ENCODE measurements around the gene MYO7A.

Gene MYO7A

GRCh38 chr11:77101043-77101537, 27.0 kb upstream of the MYO7A start:
- Histone ChIP-seq H3K9me3 (peaks cover 4% of the 10 kb centered on the region; the same call in 1 of the 2 replicates), H3K9ac (no peak overlapping the region), H3K27ac (no peak overlapping the region)

GRCh38 chr11:77102246-77103210, 25.5 kb upstream of the MYO7A start, which contains the start of gene OMP:
TSS of gene OMP (plus strand) at chr11:77102840. CDS start at chr11:77102840, 0 bp downstream.
- Histone ChIP-seq H3K27ac (no peak within 1 kb of the TSS), H3K36me3 (no peaks in the 10 kb centered on the region), H3K4me3 (no peak within 1 kb of the TSS), H3K4me2 (peak within 1 kb of the TSS; percentile 62), H3K4me1 (peaks cover 50% of the 10 kb centered on the region), H3K9ac (no peak within 1 kb of the TSS), H3K27me3 (no peaks in the 10 kb centered on the region), H3K9me3 (peaks cover 4% of the 10 kb centered on the region; the same call in 1 of the 2 replicates), H4K20me1 (no peaks in the 10 kb centered on the region)
- TF ChIP-seq Cebpa-rat (IDR thresholded peaks at IDR 0.05): no peak

More at GRCh38 chr11:77101043-77101537, 27.0 kb upstream of the MYO7A start:
- no peak for TF ChIP-seq Cebpa-rat (IDR thresholded peaks at IDR 0.05)
- no peaks in the 10 kb centered on the region for H3K36me3 ChIP-seq
- H3K27me3 ChIP-seq: no peaks in the 10 kb centered on the region
- no peak overlapping the region for H3K4me3 ChIP-seq
- peaks cover 36% of the 10 kb centered on the region for H3K4me1 ChIP-seq
- no peak overlapping the region for H3K4me2 ChIP-seq
- no peaks in the 10 kb centered on the region for H4K20me1 ChIP-seq

GRCh38 chr11:77103319-77103718, 24.7 kb upstream of the MYO7A start:
- Histone ChIP-seq H4K20me1 (no peaks in the 10 kb centered on the region), H3K9me3 (peaks cover 4% of the 10 kb centered on the region; the same call in 1 of the 2 replicates), H3K4me1 (peaks cover 58% of the 10 kb centered on the region), H3K4me2 (peak overlapping the region; percentile 62), H3K4me3 (no peak overlapping the region), H3K27ac (no peak overlapping the region), H3K27me3 (no peaks in the 10 kb centered on the region), H3K36me3 (no peaks in the 10 kb centered on the region), H3K9ac (no peak overlapping the region)
- TF ChIP-seq Cebpa-rat (IDR thresholded peaks at IDR 0.05): no peak

GRCh38 chr11:77104727-77105126, 23.3 kb upstream of the MYO7A start:
- Histone ChIP-seq H4K20me1 (no peaks in the 10 kb centered on the region), H3K9me3 (peaks cover 4% of the 10 kb centered on the region; the same call in 1 of the 2 replicates), H3K4me1 (peaks cover 72% of the 10 kb centered on the region), H3K4me3 (no peak overlapping the region), H3K9ac (no peak overlapping the region), H3K27me3 (no peaks in the 10 kb centered on the region), H3K27ac (no peak overlapping the region), H3K4me2 (no peak overlapping the region), H3K36me3 (no peaks in the 10 kb centered on the region)
- TF ChIP-seq Cebpa-rat (IDR thresholded peaks at IDR 0.05): no peak

GRCh38 chr11:77106321-77106720, 21.7 kb upstream of the MYO7A start:
- Histone ChIP-seq H3K27me3 (no peaks in the 10 kb centered on the region), H3K27ac (peak overlapping the region; percentile 56; the same call in 1 of the 2 replicates), H3K4me3 (no peak overlapping the region), H3K4me2 (peak overlapping the region; percentile 85), H3K4me1 (peaks cover 88% of the 10 kb centered on the region), H3K9me3 (no peaks in the 10 kb centered on the region), H4K20me1 (no peaks in the 10 kb centered on the region), H3K36me3 (no peaks in the 10 kb centered on the region), H3K9ac (peak overlapping the region; percentile 58; the same call in 1 of the 2 replicates)
- no peak for TF ChIP-seq Cebpa-rat (IDR thresholded peaks at IDR 0.05)

- Histone ChIP-seq H3K27ac (peak overlapping the region; percentile 56), H3K9ac (peak overlapping the region; percentile 58; the same call in 1 of the 2 replicates), H3K4me3 (no peak overlapping the region), H3K36me3 (no peaks in the 10 kb centered on the region), H3K4me2 (peak overlapping the region; percentile 85), H3K27me3 (no peaks in the 10 kb centered on the region), H3K4me1 (peaks cover 87% of the 10 kb centered on the region), H3K9me3 (no peaks in the 10 kb centered on the region), H4K20me1 (no peaks in the 10 kb centered on the region)
- no peak for TF ChIP-seq Cebpa-rat (IDR thresholded peaks at IDR 0.05)
These were observed 21.3 kb upstream of the MYO7A start for GRCh38 chr11:77106759-77107158.

- H3K36me3 ChIP-seq: no peaks in the 10 kb centered on the region
- H3K4me1 ChIP-seq: peaks cover 78% of the 10 kb centered on the region
- no peaks in the 10 kb centered on the region for H3K9me3 ChIP-seq
- H3K9ac ChIP-seq: peak overlapping the region; percentile 58; the same call in 1 of the 2 replicates
- no peak for TF ChIP-seq Cebpa-rat (IDR thresholded peaks at IDR 0.05)
- no peaks in the 10 kb centered on the region for H3K27me3 ChIP-seq
- peak overlapping the region; percentile 85 for H3K4me2 ChIP-seq
- H3K4me3 ChIP-seq: no peak overlapping the region
- H4K20me1 ChIP-seq: no peaks in the 10 kb centered on the region
- H3K27ac ChIP-seq: peak overlapping the region; percentile 56
These were observed 20.1 kb upstream of the MYO7A start for GRCh38 chr11:77107950-77108349.

GRCh38 chr11:77108436-77108835, 19.6 kb upstream of the MYO7A start:
- no peaks in the 10 kb centered on the region for H4K20me1 ChIP-seq
- H3K27ac ChIP-seq: peak overlapping the region; percentile 56
- H3K9ac ChIP-seq: no peak overlapping the region; the same call in 1 of the 2 replicates
- TF ChIP-seq Cebpa-rat (IDR thresholded peaks at IDR 0.05): no peak
- H3K4me1 ChIP-seq: peaks cover 78% of the 10 kb centered on the region
- H3K27me3 ChIP-seq: no peaks in the 10 kb centered on the region
- no peaks in the 10 kb centered on the region for H3K9me3 ChIP-seq
- H3K4me3 ChIP-seq: no peak overlapping the region
- H3K4me2 ChIP-seq: peak overlapping the region; percentile 85
- H3K36me3 ChIP-seq: no peaks in the 10 kb centered on the region

- H3K4me2 ChIP-seq: peak overlapping the region; percentile 85
These were observed 18.6 kb upstream of the MYO7A start for GRCh38 chr11:77109236-77110019.

More at GRCh38 chr11:77109236-77110019, 18.6 kb upstream of the MYO7A start:
- Histone ChIP-seq H3K4me3 (no peak overlapping the region), H4K20me1 (no peaks in the 10 kb centered on the region), H3K4me1 (peaks cover 71% of the 10 kb centered on the region), H3K27ac (peak overlapping the region; percentile 64), H3K27me3 (no peaks in the 10 kb centered on the region), H3K9ac (peak overlapping the region; percentile 25; the same call in 1 of the 2 replicates), H3K36me3 (no peaks in the 10 kb centered on the region), H3K9me3 (no peaks in the 10 kb centered on the region)
- no peak for TF ChIP-seq Cebpa-rat (IDR thresholded peaks at IDR 0.05)

All from BLaER1 (cell line).